GM15510 (cell line): ENCODE results near the gene GJA8.

Experiments
- POLR2A ChIP-seq: IDR thresholded peaks from 3 replicates; pipeline ENCODE4 v1.6.1; 2011; ENCODE audit warnings: borderline replicate concordance; ENCODE audit not compliant: insufficient read length; ENCODE audit errors: extremely low read depth

The GJA8 gene

GRCh38 chr1:147902253-147902845, at the start of gene GJA8:
TSS of gene GJA8 (plus strand) at chr1:147902795. CDS start at chr1:147907956, 5,161 bp downstream.
- TF ChIP-seq POLR2A: no peak

GRCh38 chr1:147853391-147853790, 49.2 kb upstream of the GJA8 start:
- no peak for TF ChIP-seq POLR2A

- TF ChIP-seq POLR2A: no peak
These were observed 24.6 kb upstream of the GJA8 start for GRCh38 chr1:147878022-147878421.

- TF ChIP-seq POLR2A: no peak
These were observed 22.7 kb upstream of the GJA8 start for GRCh38 chr1:147879911-147880310.

- no peak for TF ChIP-seq POLR2A
These were observed 20.1 kb upstream of the GJA8 start for GRCh38 chr1:147882535-147882934.

- no peak for TF ChIP-seq POLR2A
These were observed 12.3 kb upstream of the GJA8 start for GRCh38 chr1:147890177-147890790.

- TF ChIP-seq POLR2A: no peak
These were observed 11.5 kb upstream of the GJA8 start for GRCh38 chr1:147891088-147891487.

- no peak for TF ChIP-seq POLR2A
These were observed 10.4 kb upstream of the GJA8 start for GRCh38 chr1:147892216-147892615.

- TF ChIP-seq POLR2A: no peak
These were observed 9.8 kb upstream of the GJA8 start for GRCh38 chr1:147892731-147893214.

- no peak for TF ChIP-seq POLR2A
These were observed 7.5 kb upstream of the GJA8 start for GRCh38 chr1:147895123-147895522.

GRCh38 chr1:147897029-147897752, 5.4 kb upstream of the GJA8 start:
- no peak for TF ChIP-seq POLR2A

GRCh38 chr1:147897789-147898188, 4.8 kb upstream of the GJA8 start:
- no peak for TF ChIP-seq POLR2A

GRCh38 chr1:147904726-147905125, 2.1 kb downstream of the GJA8 start:
- no peak for TF ChIP-seq POLR2A

- no peak for TF ChIP-seq POLR2A
These were observed 5.4 kb downstream of the GJA8 start for GRCh38 chr1:147907786-147908509.

GRCh38 chr1:147912553-147912952, 10.0 kb downstream of the GJA8 start:
- no peak for TF ChIP-seq POLR2A
